GM19328 (cell line): ENCODE results near the gene TYW1.
"Not testable (repeated sequence)": the region's sequence is repeated elsewhere in the genome, so short reads cannot be mapped to it uniquely, and the experiment has no call there.

Experiments
- ATAC-seq: cut with Tn5 transposase; IDR thresholded peaks from one replicate; pipeline ENCODE4 v1.9.1; 2021; ENCODE audit warnings: mild to moderate bottlenecking, moderate library complexity; ENCODE audit not compliant: unreplicated experiment

The TYW1 gene

GRCh38 chr7:66994691-66995049 lies 2.0 kb upstream of the TYW1 start:
- not testable (repeated sequence) for ATAC-seq

DNA sequence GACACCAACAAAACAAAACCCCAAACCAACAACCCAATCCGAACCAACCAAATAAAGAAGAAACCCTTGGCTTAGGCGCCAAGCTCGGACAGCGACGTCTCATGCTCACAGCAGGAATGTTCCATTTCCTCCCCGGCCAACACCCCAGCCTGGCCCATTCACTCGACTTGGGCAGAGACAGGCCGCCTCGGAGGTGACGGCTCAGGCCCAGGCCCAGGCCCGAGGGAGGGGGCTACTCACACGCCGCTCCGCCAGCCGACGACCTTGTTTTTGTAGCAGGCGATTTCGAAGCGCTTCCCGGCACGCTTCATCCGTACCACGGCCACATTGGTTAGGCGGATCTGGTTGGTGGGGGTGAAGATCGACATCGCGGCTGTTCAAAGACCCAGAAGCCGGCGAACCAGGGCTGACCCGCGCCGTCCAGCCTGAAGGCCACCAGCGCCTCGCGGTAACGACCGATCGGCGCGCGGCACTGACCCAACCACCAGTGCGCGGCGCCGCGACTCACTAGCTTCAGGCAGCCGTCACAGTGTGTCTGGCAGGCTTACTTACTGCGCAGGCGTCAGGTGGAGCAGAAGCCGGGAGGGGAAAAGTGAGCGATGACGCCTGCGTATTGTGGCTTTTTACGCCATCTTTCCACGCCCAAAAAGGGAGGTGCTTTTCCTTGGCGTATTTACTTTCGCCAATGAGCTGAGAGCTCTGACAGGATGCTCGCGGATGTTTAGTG lies 1.4 kb upstream of the TYW1 start, which contains the start of gene SBDS:
Gene SBDS, minus strand, starts transcription at position 537 of the 727 bp plus-strand sequence. Its CDS starts 169 bp downstream, at position 368.
- peak; percentile 59 for ATAC-seq

DNA sequence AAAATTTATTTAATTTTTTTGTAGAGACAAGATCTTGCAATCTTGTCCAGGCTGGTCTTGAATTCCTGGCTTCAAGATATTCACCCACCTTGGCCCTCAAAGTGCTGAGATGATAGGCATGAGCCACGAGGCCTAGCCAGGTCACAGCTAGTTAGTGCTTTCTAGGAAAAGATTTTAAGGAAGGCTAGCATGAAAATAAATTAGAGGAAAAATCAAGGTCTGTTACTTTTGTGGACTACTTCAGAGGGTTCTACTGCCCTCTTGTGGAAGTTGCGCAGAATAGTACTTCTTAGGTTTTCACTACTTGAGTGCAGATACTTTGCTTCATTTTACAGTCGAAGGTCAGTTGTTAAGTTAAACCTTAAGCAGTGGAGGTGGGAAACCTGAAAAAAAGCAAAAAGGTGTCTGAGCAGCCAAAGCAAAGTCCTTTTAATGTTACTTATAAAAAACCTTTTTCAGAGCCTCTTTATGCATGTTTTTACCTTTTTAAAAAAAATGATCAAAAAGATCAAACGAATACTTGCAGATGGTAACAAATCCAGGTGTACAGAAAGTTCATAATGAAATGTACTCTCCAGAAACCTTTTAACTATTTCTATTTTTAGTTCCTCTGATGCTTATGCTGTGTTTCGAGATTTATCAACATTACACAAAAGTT lies 4.1 kb downstream of the TYW1 start:
- not testable (repeated sequence) for ATAC-seq

GRCh38 chr7:67004145-67004544 lies 7.5 kb downstream of the TYW1 start:
- not testable (repeated sequence) for ATAC-seq

- no peak for ATAC-seq
Measured at GRCh38 chr7:67006965-67007364, 10.3 kb downstream of the TYW1 start.

GRCh38 chr7:67008260-67008659 lies 11.6 kb downstream of the TYW1 start:
- ATAC-seq: no peak

- not testable (repeated sequence) for ATAC-seq
Measured at GRCh38 chr7:67009677-67010076, 13.0 kb downstream of the TYW1 start.

DNA sequence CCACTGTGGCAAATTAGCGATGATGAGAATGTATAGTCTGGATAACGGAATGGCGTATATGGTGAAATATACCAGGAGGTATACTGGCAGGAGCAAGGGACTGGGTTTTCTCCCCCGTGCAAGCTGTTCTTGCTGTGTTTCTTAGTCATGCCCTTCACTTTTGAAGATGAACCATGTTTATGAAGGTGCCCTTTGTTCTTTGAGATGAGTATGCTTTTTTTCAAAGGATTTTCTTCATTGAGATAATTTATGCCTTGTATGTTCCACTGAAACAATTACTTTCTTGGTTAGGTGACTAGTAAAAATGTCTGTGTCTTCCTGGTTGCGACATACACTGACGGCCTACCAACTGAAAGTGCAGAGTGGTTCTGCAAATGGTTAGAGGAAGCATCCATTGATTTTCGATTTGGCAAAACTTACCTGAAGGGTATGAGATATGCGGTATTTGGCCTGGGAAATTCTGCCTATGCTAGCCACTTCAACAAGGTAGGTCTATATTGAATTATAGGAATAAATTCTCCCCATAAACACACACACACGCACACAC lies 17.5 kb downstream of the TYW1 start:
- ATAC-seq: not testable (repeated sequence)

- not testable (repeated sequence) for ATAC-seq
Measured at GRCh38 chr7:67017971-67018370, 21.3 kb downstream of the TYW1 start.

DNA sequence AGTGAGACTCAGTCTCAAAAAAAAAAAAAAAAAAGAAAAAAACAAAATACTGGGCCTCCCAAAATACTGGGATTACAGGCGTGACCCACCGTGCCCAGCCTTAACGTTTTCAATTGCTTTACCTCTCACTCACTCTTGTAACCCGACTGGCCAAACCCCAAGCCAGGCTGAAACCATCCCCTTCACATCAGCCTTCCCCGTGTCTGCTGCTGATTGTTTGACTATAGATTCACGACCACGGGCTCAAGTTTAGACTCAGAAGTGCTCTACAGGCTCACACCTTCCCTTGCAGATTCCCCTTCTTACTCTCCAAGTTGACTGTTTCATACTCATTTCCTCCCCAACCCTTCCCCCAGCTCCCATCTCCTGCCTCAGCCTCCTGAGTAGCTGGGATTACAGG lies 22.3 kb downstream of the TYW1 start:
- ATAC-seq: no peak

GRCh38 chr7:67019562-67020390 lies 23.1 kb downstream of the TYW1 start:
- ATAC-seq: no peak

DNA sequence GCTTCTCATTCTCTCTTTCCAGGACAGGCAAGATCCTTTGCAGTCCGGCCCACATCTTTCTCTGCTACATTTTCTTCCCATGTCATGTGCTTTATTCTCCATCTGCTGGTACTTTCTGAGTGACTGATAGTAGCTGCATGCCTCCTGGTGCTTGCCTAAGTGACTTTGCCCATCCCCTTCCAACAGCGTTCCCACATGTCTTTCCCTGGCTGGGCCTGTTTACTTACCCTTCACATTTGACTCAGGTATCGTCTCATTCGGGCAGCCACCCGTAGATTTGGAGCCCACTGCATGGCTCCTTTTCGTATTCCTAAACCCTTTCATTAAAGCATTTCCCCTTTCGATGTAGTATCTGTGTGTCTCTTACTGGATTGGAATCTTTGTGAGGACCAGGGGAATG lies 24.6 kb downstream of the TYW1 start:
- ATAC-seq: no peak

GRCh38 chr7:67022511-67022910 lies 25.9 kb downstream of the TYW1 start:
- ATAC-seq: no peak

- not testable (repeated sequence) for ATAC-seq
Measured at GRCh38 chr7:67025459-67025858, 28.8 kb downstream of the TYW1 start.

DNA sequence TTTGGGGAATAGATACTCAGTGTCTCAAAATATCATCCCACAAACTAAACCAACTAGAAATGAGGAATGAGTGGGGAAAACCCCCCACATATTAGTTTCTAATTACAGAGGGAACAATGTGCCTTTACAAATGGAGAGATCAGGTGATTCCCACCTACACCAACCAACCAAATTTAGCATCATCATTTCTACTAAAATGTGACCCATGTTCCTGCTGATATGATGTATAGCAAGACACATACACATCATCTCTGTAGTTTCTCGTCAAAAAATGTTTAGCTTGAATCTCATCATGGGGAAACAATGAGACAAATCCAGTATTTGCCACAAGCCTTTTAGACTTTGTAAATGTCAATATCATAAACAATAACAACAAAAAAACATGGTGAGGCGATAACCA lies 35.1 kb downstream of the TYW1 start:
- not testable (repeated sequence) for ATAC-seq

DNA sequence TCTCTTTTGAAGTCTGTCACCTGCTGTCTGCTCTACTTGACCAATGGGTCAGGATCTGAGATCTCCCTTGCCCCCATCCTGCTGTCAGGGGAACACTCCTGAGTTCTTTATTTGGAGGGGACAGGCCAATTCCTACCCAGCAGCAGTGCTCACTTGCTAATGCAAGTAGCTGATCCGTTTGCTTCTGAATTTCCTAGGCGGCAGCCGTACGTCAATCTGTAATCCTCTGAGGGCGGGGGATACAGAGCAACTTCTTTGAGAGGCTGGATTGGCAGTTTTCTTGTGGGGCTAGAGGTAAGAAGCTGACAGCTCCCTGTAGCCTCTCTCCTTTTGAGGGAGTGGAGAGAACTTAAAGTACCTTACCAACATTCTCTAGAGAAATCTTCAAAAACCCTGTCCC lies 36.6 kb downstream of the TYW1 start:
- no peak for ATAC-seq

GRCh38 chr7:67036432-67037395 lies 40.1 kb downstream of the TYW1 start:
- not testable (repeated sequence) for ATAC-seq

- ATAC-seq: not testable (repeated sequence)
Measured at GRCh38 chr7:67040832-67041231, 44.2 kb downstream of the TYW1 start.

DNA sequence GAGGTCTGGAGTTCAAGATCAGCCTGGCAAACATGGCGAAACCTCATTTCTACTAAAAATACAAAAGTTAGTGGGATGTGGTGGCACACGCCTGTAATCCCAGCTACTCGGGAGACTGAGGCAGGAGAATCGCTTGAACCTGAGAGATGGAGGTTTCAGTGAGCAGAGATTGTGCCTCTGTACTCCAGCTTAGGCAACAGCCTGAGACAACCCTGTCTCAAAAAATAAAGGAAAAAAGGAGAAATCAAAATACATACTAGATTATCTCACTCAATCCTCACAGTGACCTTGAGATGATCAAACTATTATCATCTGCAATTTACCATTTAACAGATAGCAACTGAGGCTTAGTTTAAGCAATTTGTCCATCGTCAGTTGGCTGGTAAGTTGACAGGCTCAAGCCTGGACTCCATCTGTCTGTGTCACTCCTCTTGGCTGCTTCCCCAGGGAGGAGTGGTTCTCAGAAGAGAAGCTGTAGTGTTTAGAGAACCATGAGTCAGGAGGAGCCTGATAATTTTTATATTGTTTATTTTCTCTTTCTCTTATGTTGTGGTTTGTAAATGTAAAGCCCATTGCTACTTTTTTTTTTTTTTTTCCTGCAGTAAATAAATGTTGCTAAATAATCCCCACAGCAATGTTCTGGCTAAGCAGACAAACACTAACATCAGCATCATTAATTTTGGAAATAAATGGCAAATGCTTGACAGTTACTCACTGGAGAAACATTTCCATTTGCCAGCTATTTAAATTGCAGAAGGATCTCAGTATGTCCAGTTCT lies 46.3 kb downstream of the TYW1 start:
- not testable (repeated sequence) for ATAC-seq
